TTC549 (cell line): Measurements from ENCODE around the gene INPP5D.
"Not testable (repeated sequence)": the region's sequence is repeated elsewhere in the genome, so short reads cannot be mapped to it uniquely, and the experiment has no call there.

ENCODE experiments used
- FAIRE-seq: peaks from 2 replicates; lab custom pipeline; 2012; peaks lifted over from hg19 to GRCh38; lab: Jason Lieb, UNC

The INPP5D gene

GRCh38 chr2:233032551-233033320, 27.4 kb upstream of the INPP5D start, which contains the start of gene NEU2:
Gene NEU2, plus strand, starts transcription at chr2:233032672. Its CDS starts 0 bp downstream, at chr2:233032672.
- no peak for FAIRE-seq

- FAIRE-seq = no peak
Observed at GRCh38 chr2:233033672-233034071, 26.5 kb upstream of the INPP5D start.

GRCh38 chr2:233034091-233034882, 25.9 kb upstream of the INPP5D start:
- no peak for FAIRE-seq

GRCh38 chr2:233035426-233036161, 24.5 kb upstream of the INPP5D start:
- FAIRE-seq = no peak

GRCh38 chr2:233036162-233036838, 23.8 kb upstream of the INPP5D start:
- FAIRE-seq = no peak

- FAIRE-seq = no peak
Observed at GRCh38 chr2:233037078-233037477, 23.1 kb upstream of the INPP5D start.

GRCh38 chr2:233039212-233039845, 20.8 kb upstream of the INPP5D start:
- FAIRE-seq = no peak

GRCh38 chr2:233039846-233040530, 20.2 kb upstream of the INPP5D start:
- FAIRE-seq = no peak

GRCh38 chr2:233040571-233040970, 19.6 kb upstream of the INPP5D start:
- FAIRE-seq = no peak

GRCh38 chr2:233041722-233042323, 18.3 kb upstream of the INPP5D start:
- FAIRE-seq = no peak

- no peak for FAIRE-seq
Observed at GRCh38 chr2:233042549-233042948, 17.6 kb upstream of the INPP5D start.

- FAIRE-seq = no peak
Observed at GRCh38 chr2:233044974-233045605, 15.1 kb upstream of the INPP5D start.

- no peak for FAIRE-seq
Observed at GRCh38 chr2:233047206-233047605, 12.9 kb upstream of the INPP5D start.

- no peak for FAIRE-seq
Observed at GRCh38 chr2:233047667-233048066, 12.5 kb upstream of the INPP5D start.

- FAIRE-seq = no peak
Observed at GRCh38 chr2:233048569-233049193, 11.5 kb upstream of the INPP5D start.

- no peak for FAIRE-seq
Observed at GRCh38 chr2:233049194-233049761, 10.9 kb upstream of the INPP5D start.

- FAIRE-seq = no peak
Observed at GRCh38 chr2:233051241-233052149, 8.6 kb upstream of the INPP5D start.

- not testable (repeated sequence) for FAIRE-seq
Observed at GRCh38 chr2:233052517-233052916, 7.6 kb upstream of the INPP5D start.
